GM18498 (cell line): Measurements from ENCODE around the gene CASP6.

ENCODE experiments used
- ATAC-seq: cut with Tn5 transposase; IDR thresholded peaks from one replicate; pipeline ENCODE4 v1.9.1; 2021; ENCODE audit warnings: mild to moderate bottlenecking, moderate library complexity; ENCODE audit not compliant: unreplicated experiment

The CASP6 gene

GRCh38 chr4:109702950-109703663 is at the start of gene CASP6:
CASP6 (minus strand) TSS chr4:109703445; CDS start chr4:109703395, 50 bp downstream.
- ATAC-seq = peak; percentile 80

GRCh38 chr4:109752525-109752924 is 49.3 kb upstream of the CASP6 start:
- ATAC-seq = no peak

GRCh38 chr4:109751852-109752251 is 48.6 kb upstream of the CASP6 start:
- ATAC-seq = no peak

GRCh38 chr4:109750652-109751244 is 47.5 kb upstream of the CASP6 start:
- no peak for ATAC-seq

- ATAC-seq = no peak
Observed at GRCh38 chr4:109749388-109750082, 46.3 kb upstream of the CASP6 start.

GRCh38 chr4:109748114-109748513 is 44.9 kb upstream of the CASP6 start:
- ATAC-seq = no peak

- ATAC-seq = no peak
Observed at GRCh38 chr4:109746728-109747127, 43.5 kb upstream of the CASP6 start.

GRCh38 chr4:109745830-109746229 is 42.6 kb upstream of the CASP6 start:
- ATAC-seq = no peak

GRCh38 chr4:109739547-109739946 is 36.3 kb upstream of the CASP6 start:
- ATAC-seq = no peak

GRCh38 chr4:109738104-109738872 is 35.0 kb upstream of the CASP6 start:
- no peak for ATAC-seq

GRCh38 chr4:109735566-109736365 is 32.5 kb upstream of the CASP6 start:
- no peak for ATAC-seq

- no peak for ATAC-seq
Observed at GRCh38 chr4:109733728-109734127, 30.5 kb upstream of the CASP6 start.

- ATAC-seq = no peak
Observed at GRCh38 chr4:109730619-109731545, 27.6 kb upstream of the CASP6 start.

GRCh38 chr4:109729718-109730618 is 26.7 kb upstream of the CASP6 start, which contains the start of gene PLA2G12A:
PLA2G12A (minus strand) TSS chr4:109730070; CDS start chr4:109729809, 261 bp downstream.
- peak; percentile 89 for ATAC-seq

- no peak for ATAC-seq
Observed at GRCh38 chr4:109729117-109729717, 26.0 kb upstream of the CASP6 start.

- no peak for ATAC-seq
Observed at GRCh38 chr4:109728385-109728784, 25.1 kb upstream of the CASP6 start.

GRCh38 chr4:109723110-109723509 is 19.9 kb upstream of the CASP6 start:
- no peak for ATAC-seq

- ATAC-seq = no peak
Observed at GRCh38 chr4:109722357-109722756, 19.1 kb upstream of the CASP6 start.
